Right atrium auricular region (tissue), 2 donors: ENCODE results near the gene METTL26. TPM values are rescaled to one million over a fixed set of nuclear protein-coding genes. Genes with fewer than 3 reads are reported as not detected.

ENCODE experiments used
- DNase-seq: peaks from one replicate; pipeline ENCODE4 v3.0.0-alpha.2; 2019; ENCODE audit warnings: low spot score
- H3K27ac ChIP-seq, 2 donors: fragments of 200-600 bp; sonication (generic); 1 replicate in 1 of 2; 2 replicates in 1 of 2; pipeline ENCODE4 v1.5.1; 2016 to 2019
- H3K27me3 ChIP-seq, 2 donors: fragments of 200-600 bp; sonication (generic); one replicate each; pipeline versions ENCODE4 v1.5.1 to v1.6.0; 2017 to 2019
- H3K36me3 ChIP-seq: fragments of 200-600 bp; sonication (generic); one replicate; pipeline ENCODE4 v1.5.1; 2016
- H3K4me1 ChIP-seq, 2 donors: fragments of 200-600 bp; sonication (generic); one replicate each; pipeline versions ENCODE4 v1.5.1 to v1.6.0; 2017 to 2019
- H3K4me3 ChIP-seq, 2 donors: fragments of 200-600 bp; sonication (generic); 1 replicate in 1 of 2; 2 replicates in 1 of 2; pipeline ENCODE4 v1.5.1; 2017 to 2019; ENCODE audit warnings: mild to moderate bottlenecking in 1 of 2, moderate library complexity in 1 of 2
- H3K9me3 ChIP-seq, 2 donors: fragments of 200-600 bp; sonication (generic); one replicate each; pipeline ENCODE4 v1.5.1; 2019
- CTCF ChIP-seq, 2 donors: fragments of 200-600 bp; sonication (generic); IDR thresholded peaks; one replicate each; pipeline ENCODE4 v1.5.1; 2019; ENCODE audit warnings: antibody characterized with exemption in 2 of 2
- total RNA-seq, 2 donors: library from RNA; depleted of rRNA; stranded (reverse); fragments of >200 nt; gene quantifications; one replicate each; pipeline ENCODE4 v1.1.0, GENCODE V29; 2016

METTL26 gene
- total RNA-seq, 2 donors from 2014 or later, result 103 to 137 TPM

DNA sequence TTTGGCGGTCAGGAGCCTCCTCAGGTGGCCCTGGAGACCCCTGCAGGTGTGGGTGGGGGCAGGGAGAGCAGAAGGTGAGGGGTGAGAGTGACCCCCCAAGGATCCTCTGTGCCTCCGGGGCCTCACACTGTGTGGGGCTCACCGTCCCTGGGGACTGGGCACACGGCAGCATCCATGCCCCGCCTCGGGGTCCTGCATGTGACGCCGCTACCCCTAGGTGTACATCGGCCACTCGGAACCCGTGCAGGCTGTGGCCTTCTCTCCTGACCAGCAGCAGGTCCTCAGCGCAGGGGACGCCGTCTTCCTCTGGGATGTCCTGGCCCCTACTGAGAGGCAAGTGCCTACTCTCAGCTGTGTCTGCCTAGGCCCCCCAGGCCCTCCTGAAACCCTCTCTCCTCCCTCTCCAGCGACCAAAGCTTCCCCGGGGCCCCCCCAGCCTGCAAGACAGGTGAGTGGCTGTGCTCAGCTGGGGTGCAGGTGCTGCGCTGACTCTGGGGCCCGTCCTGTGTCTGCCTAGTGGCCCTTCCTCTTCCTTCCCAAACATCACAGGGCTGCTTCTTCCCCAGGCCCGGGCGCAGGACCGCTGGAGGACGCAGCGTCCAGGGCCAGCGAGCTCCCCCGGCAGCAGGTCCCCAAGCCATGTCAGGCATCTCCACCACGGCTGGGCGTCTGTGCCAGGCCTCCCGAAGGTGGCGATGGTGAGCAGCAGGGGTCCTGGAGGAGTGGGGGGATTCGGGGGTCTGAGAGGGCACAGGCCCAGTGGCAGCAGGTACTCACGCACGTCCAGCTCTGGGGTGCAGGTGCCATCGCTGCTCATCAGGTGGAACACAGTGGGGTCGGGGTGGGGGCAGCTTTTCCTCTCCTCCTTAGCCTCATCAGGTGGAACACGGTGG, 22.8 kb upstream of the METTL26 start:
- no peaks in the 10 kb centered on the region for H3K9me3 ChIP-seq
- H3K27ac ChIP-seq, result no peak overlapping the region
- no peak overlapping the region for H3K4me3 ChIP-seq
- H3K36me3 ChIP-seq, result no peaks in the 10 kb centered on the region
- TF ChIP-seq CTCF (IDR thresholded peaks at IDR 0.05), result no peak
- no peak for DNase-seq
- H3K27me3 ChIP-seq, result no peaks in the 10 kb centered on the region
- peaks cover 0 to 14% of the 10 kb centered on the region in 2 donors for H3K4me1 ChIP-seq

DNA sequence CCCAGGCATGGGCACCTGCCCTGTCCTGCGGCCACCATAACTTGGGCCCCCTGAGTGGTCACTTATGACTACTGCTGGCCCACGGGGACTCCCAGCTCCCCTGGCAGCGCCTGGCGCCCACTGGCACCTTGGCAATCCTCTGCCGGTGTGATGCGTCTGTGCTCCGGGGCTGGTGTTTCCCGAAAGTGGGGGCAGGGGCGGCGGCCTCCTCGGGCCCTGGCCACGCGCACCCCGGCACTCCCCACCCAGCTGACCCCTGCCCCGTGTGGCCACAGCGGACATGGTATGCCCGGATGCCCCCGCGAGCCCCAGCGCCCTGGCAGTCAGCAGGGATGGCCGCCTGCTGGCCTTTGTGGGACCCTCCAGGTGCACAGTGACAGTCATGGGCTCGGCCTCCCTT, 21.4 kb upstream of the METTL26 start:
- no peak overlapping the region for H3K4me3 ChIP-seq
- H3K27ac ChIP-seq, result no peak overlapping the region
- no peak for TF ChIP-seq CTCF (IDR thresholded peaks at IDR 0.05)
- DNase-seq, result no peak
- H3K9me3 ChIP-seq, result no peaks in the 10 kb centered on the region
- peaks cover 0 to 14% of the 10 kb centered on the region in 2 donors for H3K4me1 ChIP-seq
- no peaks in the 10 kb centered on the region for H3K36me3 ChIP-seq
- no peaks in the 10 kb centered on the region for H3K27me3 ChIP-seq

DNA sequence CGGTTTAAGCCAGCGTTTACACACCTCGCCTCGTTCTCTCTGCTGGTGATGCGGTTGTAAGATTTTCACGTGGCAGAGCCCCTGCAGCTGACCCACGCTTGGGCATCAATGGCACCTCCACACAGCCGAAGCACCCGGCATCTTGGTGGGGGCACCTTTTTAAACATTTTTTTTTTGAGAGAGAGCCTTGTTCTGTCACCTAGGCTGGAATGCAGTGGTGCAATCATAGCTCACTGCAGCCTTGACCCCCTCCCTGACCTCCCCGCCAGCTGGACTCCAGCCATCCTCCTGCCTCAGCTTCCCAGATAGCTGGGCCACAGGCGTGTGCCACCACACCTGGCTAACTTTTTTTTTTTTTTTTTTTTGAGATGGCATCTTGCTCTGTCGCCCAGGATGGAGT, 17.9 kb upstream of the METTL26 start:
- H3K4me1 ChIP-seq, result peaks cover 0 to 13% of the 10 kb centered on the region in 2 donors
- H3K27me3 ChIP-seq, result no peaks in the 10 kb centered on the region
- no peak for DNase-seq
- no peak overlapping the region for H3K27ac ChIP-seq
- no peaks in the 10 kb centered on the region for H3K9me3 ChIP-seq
- H3K4me3 ChIP-seq, result no peak overlapping the region
- TF ChIP-seq CTCF (IDR thresholded peaks at IDR 0.05), result no peak
- no peaks in the 10 kb centered on the region for H3K36me3 ChIP-seq

- no peak for DNase-seq
- Histone ChIP-seq H3K4me3 (no peak overlapping the region), H3K9me3 (no peaks in the 10 kb centered on the region), H3K27ac (no peak overlapping the region), H3K4me1 (peaks cover 0 to 26% of the 10 kb centered on the region in 2 donors), H3K36me3 (no peaks in the 10 kb centered on the region), H3K27me3 (no peaks in the 10 kb centered on the region)
- no peak for TF ChIP-seq CTCF (IDR thresholded peaks at IDR 0.05)
Observed at GRCh38 chr16:652454-653305, 16.6 kb upstream of the METTL26 start.

- Histone ChIP-seq H3K9me3 (no peaks in the 10 kb centered on the region), H3K27me3 (no peaks in the 10 kb centered on the region), H3K36me3 (no peaks in the 10 kb centered on the region), H3K4me1 (peaks cover 0 to 34% of the 10 kb centered on the region in 2 donors), H3K4me3 (no peak overlapping the region), H3K27ac (no peak overlapping the region)
- no peak for TF ChIP-seq CTCF (IDR thresholded peaks at IDR 0.05)
- DNase-seq, result no peak
Observed at GRCh38 chr16:651844-652243, 15.7 kb upstream of the METTL26 start.
